Bronchial epithelial cell (primary cell): ENCODE measurements around the gene SLC28A1. TPM values are rescaled to one million over a fixed set of nuclear protein-coding genes. Genes with fewer than 3 reads are reported as not detected.
"Not testable (repeated sequence)": the region's sequence is repeated elsewhere in the genome, so short reads cannot be mapped to it uniquely, and the experiment has no call there.

Experiments
- DNase-seq: peaks from one replicate; pipeline ENCODE4 v3.0.0-alpha.2; 2010; ENCODE audit warnings: low read depth
- FAIRE-seq: peaks from 2 replicates; lab custom pipeline; 2011; peaks lifted over from hg19 to GRCh38; lab: Jason Lieb, UNC
- H3K27me3 ChIP-seq: 2 replicates; pipeline ENCODE4 v1.5.1; 2011; ENCODE audit warnings: low read length; ENCODE audit not compliant: control insufficient read depth, insufficient read depth
- H3K36me3 ChIP-seq: 2 replicates; pipeline ENCODE4 v1.5.1; 2011; ENCODE audit warnings: low read length; ENCODE audit not compliant: control insufficient read depth, insufficient read depth
- H3K4me3 ChIP-seq: 2 replicates; pipeline ENCODE4 v1.5.1; 2011; ENCODE audit warnings: mild to moderate bottlenecking, low read depth, low read length, control low read depth
- CTCF ChIP-seq: IDR thresholded peaks from 2 replicates; pipeline ENCODE4 v1.5.1; 2011; ENCODE audit warnings: mild to moderate bottlenecking, moderate library complexity, low read length, control low read depth, inconsistent platforms; ENCODE audit not compliant: insufficient read depth, severe bottlenecking
- total RNA-seq: library from RNA; depleted of rRNA; stranded (reverse); fragments of >200 nt; gene quantifications from 2 replicates; pipeline ENCODE4 v1.2.1, GENCODE V29; 2014

The SLC28A1 gene
- total RNA-seq, 1 donor from 2014 or later: not detected

- Histone ChIP-seq H3K4me3 (no peak overlapping the region), H3K27me3 (no peaks in the 10 kb centered on the region), H3K36me3 (no peaks in the 10 kb centered on the region)
- DNase-seq (no peak), FAIRE-seq (no peak)
- TF ChIP-seq CTCF: no peak
These were observed 38.1 kb downstream of the SLC28A1 start for GRCh38 chr15:84922530-84922929.

- Histone ChIP-seq H3K4me3 (no peak overlapping the region), H3K36me3 (no peaks in the 10 kb centered on the region), H3K27me3 (no peaks in the 10 kb centered on the region)
- no peak for FAIRE-seq
- no peak for DNase-seq
- no peak for TF ChIP-seq CTCF
These were observed 39.7 kb downstream of the SLC28A1 start for GRCh38 chr15:84924077-84924731.

- DNase-seq: peak; percentile 57
- H3K27me3 ChIP-seq, H3K4me3 ChIP-seq, H3K36me3 ChIP-seq, FAIRE-seq: not testable (repeated sequence)
These were observed 40.5 kb downstream of the SLC28A1 start for GRCh38 chr15:84924821-84925569.

- Histone ChIP-seq H3K36me3 (no peaks in the 10 kb centered on the region), H3K4me3 (no peak overlapping the region), H3K27me3 (no peaks in the 10 kb centered on the region)
- no peak for TF ChIP-seq CTCF
- FAIRE-seq: no peak
- DNase-seq: no peak
These were observed 41.4 kb downstream of the SLC28A1 start for GRCh38 chr15:84925906-84926305.

GRCh38 chr15:84926491-84927230 is 42.2 kb downstream of the SLC28A1 start:
- no peaks in the 10 kb centered on the region for H3K36me3 ChIP-seq
- FAIRE-seq (no peak), DNase-seq (no peak)
- H3K27me3 ChIP-seq: no peaks in the 10 kb centered on the region
- H3K4me3 ChIP-seq: no peak overlapping the region
- TF ChIP-seq CTCF: no peak

GRCh38 chr15:84928843-84929168 is 44.3 kb downstream of the SLC28A1 start:
- Histone ChIP-seq H3K36me3 (no peaks in the 10 kb centered on the region), H3K4me3 (no peak overlapping the region), H3K27me3 (no peaks in the 10 kb centered on the region)
- no peak for TF ChIP-seq CTCF
- FAIRE-seq: no peak
- DNase-seq: no peak
